Prostate gland (tissue), 2 donors: ENCODE results near the gene ENTPD8. TPM values are rescaled to one million over a fixed set of nuclear protein-coding genes. Genes with fewer than 3 reads are reported as not detected.

ENCODE experiments used
- DNase-seq: peaks from one replicate; pipeline ENCODE4 v3.0.0-alpha.2; 2019; ENCODE audit warnings: low spot score
- H3K27ac ChIP-seq, 2 donors: fragments of 200-600 bp; sonication (generic); 2 replicates each; pipeline ENCODE4 v1.5.1; 2017 to 2019
- H3K27me3 ChIP-seq: fragments of 200-600 bp; sonication (generic); replicated peaks from 2 replicates; pipeline ENCODE4 v1.5.1; 2019; ENCODE audit not compliant: insufficient read depth
- H3K36me3 ChIP-seq, 2 donors: fragments of 200-600 bp; sonication (generic); 1 replicate in 1 of 2; 2 replicates in 1 of 2; pipeline versions ENCODE4 v1.5.1 to v1.8.1; 2017 to 2019
- H3K4me1 ChIP-seq: fragments of 200-600 bp; sonication (generic); replicated peaks from 2 replicates; pipeline ENCODE4 v1.5.1; 2019
- H3K4me3 ChIP-seq, 2 donors: fragments of 200-600 bp; sonication (generic); 2 replicates each; pipeline ENCODE4 v1.5.1; 2017 to 2019
- H3K9me3 ChIP-seq: fragments of 200-600 bp; sonication (generic); 2 replicates; pipeline ENCODE4 v1.5.1; 2017
- POLR2A ChIP-seq: fragments of 450-650 bp; IDR thresholded peaks from one replicate; pipeline ENCODE4 v1.6.1; 2016; ENCODE audit warnings: antibody characterized with exemption, mild to moderate bottlenecking
- POLR2AphosphoS5 ChIP-seq: sonication (generic); formaldehyde crosslinking; IDR thresholded peaks from one replicate; pipeline ENCODE4 v1.6.1; 2017; ENCODE audit warnings: antibody characterized with exemption
- WGBS: methylation state at CpG from one replicate; pipeline ENCODE4 v1.1.5; 2018; 5-methylcytosine and 5-hydroxymethylcytosine counted together
- intact Hi-C: fragments of 100-400 bp; cut with DNase I; formaldehyde crosslinking; loops from one replicate; pipeline ENCODE4 v1.14.2; 2022
- total RNA-seq, 2 donors: library from RNA; depleted of rRNA; stranded (reverse); fragments of >200 nt; gene quantifications; one replicate each; pipeline ENCODE4 v1.1.0, GENCODE V29; 2016
- TF ChIP-seq, protein P1 (sequence below), 4 experiments: fragments of 200-600 bp in 2 of 4; fragments of 450-650 bp in 2 of 4; sonication (generic) in 2 of 4; IDR thresholded peaks; 1 replicate in 3 of 4; 2 replicates in 1 of 4; pipeline ENCODE4 v1.5.1; 2016 to 2019; ENCODE audit warnings: antibody characterized with exemption in 4 of 4, mild to moderate bottlenecking in 2 of 4, moderate library complexity in 2 of 4

ENTPD8 gene
- total RNA-seq, 2 donors from 2014 or later, result 1.8 TPM

DNA sequence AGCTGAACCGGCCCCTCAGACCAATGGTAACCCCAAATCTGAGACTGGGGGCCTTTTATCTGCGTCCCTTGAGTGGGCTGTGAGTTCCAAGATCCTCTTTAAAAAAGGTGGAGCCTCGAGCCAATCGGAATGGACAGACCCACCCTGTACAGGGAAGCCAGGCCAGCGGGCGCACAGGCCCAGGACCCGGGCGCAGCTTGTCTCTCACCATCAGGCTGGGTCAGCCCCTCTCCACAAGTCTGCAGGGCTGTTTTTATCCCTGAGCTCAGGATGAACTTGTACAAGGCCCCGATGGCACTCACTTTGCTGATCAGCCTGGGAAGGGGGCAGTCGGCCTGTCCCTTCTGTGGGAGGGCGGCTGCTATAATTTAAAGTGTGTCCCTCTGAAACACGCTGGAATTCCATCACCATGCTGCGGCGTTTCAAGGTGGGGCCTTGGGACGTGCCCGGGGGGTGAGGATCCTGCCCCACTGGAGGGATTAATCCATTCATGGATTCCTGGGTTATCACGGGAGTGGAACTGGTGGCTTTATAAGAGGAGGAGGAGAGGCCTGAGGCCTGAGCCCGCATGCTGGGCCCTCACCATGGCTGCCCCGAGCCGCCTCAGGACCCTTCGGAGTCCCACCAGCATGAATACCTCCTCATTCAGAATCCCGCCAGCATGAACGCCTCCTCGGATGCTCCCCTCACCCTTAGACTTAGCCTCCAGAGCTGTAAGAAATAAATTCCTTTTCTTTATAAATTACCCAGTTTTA, 32.3 kb downstream of the ENTPD8 start:
- Histone ChIP-seq H3K4me1 (no peaks in the 10 kb centered on the region), H3K36me3 (no peaks in the 10 kb centered on the region)

DNA sequence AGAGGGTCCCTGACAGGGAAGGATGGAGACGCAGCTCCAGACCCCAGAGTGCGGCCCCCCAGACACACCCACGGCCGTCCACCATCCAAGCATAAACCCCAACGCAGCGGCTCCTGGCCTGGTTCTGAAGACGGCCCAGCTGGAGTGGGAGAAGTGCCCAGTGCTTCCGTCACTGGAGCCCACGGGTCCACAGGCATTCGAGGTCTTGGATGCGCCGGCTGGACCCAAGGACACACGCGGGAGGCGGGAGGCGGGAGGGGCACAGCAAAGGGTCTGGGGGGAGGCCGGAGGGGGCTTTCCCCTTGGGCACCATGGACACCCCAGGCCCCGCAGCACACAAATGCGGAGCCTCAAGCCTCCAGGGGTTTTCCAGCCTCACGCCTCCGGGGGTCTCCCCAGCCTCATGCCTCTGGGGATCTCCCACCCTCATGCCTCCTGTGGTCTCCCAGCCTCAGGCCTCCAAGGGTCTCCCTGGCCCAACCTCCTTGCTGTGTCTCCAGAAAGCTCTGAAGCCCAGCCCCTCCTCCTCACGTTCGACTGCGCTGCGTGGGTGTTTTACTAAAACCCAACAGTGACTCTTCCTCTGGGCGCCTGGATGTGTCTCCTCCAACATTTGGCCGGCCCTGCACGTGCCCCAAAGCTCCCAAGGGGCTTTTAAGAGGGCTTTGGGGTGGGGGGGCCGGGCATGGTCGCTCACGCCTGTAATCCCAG, 33.4 kb downstream of the ENTPD8 start:
- intact Hi-C loops, result loop anchor here (10.0 kb wide), 1 partner anchor 113 kb away; no protein-coding TSS in a partner anchor
- 58% methylated on average over 31 of the region's 31 CpGs for WGBS
- H3K27ac ChIP-seq, result peak overlapping the region in 1 of 2 donors; percentile 48

More for the DNA sequence above, 32.3 kb downstream of the ENTPD8 start:
- no peak overlapping the region for H3K27ac ChIP-seq
- no peaks in the 10 kb centered on the region for H3K9me3 ChIP-seq
- no peak overlapping the region for H3K4me3 ChIP-seq
- H3K27me3 ChIP-seq, result no peaks in the 10 kb centered on the region
- WGBS, result 93% methylated on average over 24 of the region's 24 CpGs
- DNase-seq, result no peak
- no peak for TF ChIP-seq POLR2A
- TF ChIP-seq POLR2AphosphoS5, result no peak
- intact Hi-C loops, result loop anchor here (10.0 kb wide), 1 partner anchor 114 kb away; no protein-coding TSS in a partner anchor

DNA sequence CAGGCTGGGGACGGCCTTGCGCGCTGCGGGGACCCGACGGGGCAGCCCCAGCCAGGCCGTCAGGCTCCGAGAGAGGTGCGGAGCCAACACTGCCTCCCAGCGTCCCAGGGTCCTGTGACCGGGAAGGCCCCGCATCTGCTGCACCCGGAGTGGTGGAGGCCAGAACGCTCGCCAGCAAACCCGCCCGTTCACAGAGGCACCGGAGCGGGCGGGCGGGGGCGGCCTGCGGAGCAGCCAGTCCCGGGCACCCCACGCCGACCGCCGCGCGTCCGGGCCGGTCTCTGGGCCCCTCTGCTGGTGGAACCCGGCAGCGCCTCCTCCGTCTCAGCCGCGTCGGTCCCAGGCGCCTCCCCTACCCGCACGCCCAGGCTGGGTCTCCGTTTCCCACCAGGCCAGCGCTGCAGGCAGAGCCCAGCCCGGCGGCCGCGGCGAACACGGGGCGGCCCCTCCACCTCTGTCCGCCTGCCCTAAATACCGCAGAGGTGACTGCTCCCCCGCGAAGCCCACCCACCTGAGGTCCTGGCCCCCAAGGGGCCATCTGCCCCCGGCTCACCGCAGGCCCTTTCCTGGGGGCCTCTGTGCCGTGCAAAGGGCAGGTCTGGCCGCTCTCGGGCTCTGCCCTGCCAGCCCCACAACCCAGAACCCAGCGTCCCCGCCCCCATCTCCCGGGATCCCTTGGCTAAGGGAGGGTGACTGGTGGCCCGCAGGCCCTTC, 34.1 kb downstream of the ENTPD8 start:
- TF ChIP-seq POLR2A, result no peak
- TF ChIP-seq, protein P1, sequence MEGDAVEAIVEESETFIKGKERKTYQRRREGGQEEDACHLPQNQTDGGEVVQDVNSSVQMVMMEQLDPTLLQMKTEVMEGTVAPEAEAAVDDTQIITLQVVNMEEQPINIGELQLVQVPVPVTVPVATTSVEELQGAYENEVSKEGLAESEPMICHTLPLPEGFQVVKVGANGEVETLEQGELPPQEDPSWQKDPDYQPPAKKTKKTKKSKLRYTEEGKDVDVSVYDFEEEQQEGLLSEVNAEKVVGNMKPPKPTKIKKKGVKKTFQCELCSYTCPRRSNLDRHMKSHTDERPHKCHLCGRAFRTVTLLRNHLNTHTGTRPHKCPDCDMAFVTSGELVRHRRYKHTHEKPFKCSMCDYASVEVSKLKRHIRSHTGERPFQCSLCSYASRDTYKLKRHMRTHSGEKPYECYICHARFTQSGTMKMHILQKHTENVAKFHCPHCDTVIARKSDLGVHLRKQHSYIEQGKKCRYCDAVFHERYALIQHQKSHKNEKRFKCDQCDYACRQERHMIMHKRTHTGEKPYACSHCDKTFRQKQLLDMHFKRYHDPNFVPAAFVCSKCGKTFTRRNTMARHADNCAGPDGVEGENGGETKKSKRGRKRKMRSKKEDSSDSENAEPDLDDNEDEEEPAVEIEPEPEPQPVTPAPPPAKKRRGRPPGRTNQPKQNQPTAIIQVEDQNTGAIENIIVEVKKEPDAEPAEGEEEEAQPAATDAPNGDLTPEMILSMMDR (IDR thresholded peaks at IDR 0.05), result peak; percentile 64 to 96 (median 82)
- peak; percentile 53 for DNase-seq
- no peaks in the 10 kb centered on the region for H3K27me3 ChIP-seq
- H3K4me3 ChIP-seq, result peak overlapping the region; percentile 20 to 24
- no peaks in the 10 kb centered on the region for H3K9me3 ChIP-seq
- intact Hi-C loops, result loop anchor here (10.0 kb wide), 1 partner anchor 112 kb away; no protein-coding TSS in a partner anchor
- no peaks in the 10 kb centered on the region for H3K4me1 ChIP-seq
- WGBS, result 5% methylated on average over 45 of the region's 63 CpGs
- peak overlapping the region; percentile 42 to 48 for H3K27ac ChIP-seq
- H3K36me3 ChIP-seq, result no peaks in the 10 kb centered on the region

More for the DNA sequence above, 33.4 kb downstream of the ENTPD8 start:
- no peak for DNase-seq
- H3K4me1 ChIP-seq, result no peaks in the 10 kb centered on the region
- no peaks in the 10 kb centered on the region for H3K9me3 ChIP-seq
- H3K4me3 ChIP-seq, result peak overlapping the region; percentile 20 to 24
- TF ChIP-seq, protein P1 (IDR thresholded peaks at IDR 0.05), result no peak
- TF ChIP-seq POLR2A (no peak), POLR2AphosphoS5 (no peak)
- no peaks in the 10 kb centered on the region for H3K27me3 ChIP-seq
- no peaks in the 10 kb centered on the region for H3K36me3 ChIP-seq

DNA sequence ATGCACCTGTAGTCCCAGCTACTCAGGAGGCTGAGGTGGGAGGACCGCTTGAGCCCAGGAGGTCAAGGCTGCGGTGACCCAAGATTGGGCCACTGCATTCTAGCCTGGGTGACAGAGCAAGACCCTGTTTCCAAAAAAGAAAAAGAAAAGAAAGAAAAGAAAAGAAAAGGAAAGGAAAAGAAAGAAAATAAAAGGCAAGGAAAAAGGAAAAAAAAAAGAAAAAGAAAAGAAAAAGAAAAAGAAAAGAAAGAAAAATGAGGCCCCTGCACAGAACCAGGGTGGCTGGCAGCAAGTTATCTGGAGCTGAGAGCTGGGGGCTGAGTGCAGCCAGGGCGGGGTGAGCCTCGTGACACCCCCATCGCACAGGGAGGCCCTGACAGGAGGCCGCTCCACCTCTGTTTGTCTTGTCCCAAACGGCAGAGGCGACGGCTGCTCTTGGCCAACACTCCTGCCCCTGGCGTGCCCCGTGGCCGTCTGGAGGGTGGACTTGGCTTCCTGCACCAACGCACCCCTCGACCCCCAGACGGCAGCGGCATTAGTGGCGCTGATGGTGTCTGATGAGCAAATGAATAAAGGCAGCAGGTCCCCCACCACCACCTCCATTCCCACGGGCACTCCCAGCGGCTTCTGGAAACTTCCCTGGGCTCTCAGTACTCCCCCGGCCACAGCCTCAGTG, 34.9 kb downstream of the ENTPD8 start:
- no peaks in the 10 kb centered on the region for H3K27me3 ChIP-seq
- H3K27ac ChIP-seq, result peak overlapping the region; percentile 42 to 48
- intact Hi-C loops, result loop anchor here (10.0 kb wide), 1 partner anchor 111 kb away; no protein-coding TSS in a partner anchor
- H3K4me1 ChIP-seq, result no peaks in the 10 kb centered on the region
- TF ChIP-seq POLR2AphosphoS5 (no peak), POLR2A (no peak)
- TF ChIP-seq, protein P1 (IDR thresholded peaks at IDR 0.05), result no peak
- no peaks in the 10 kb centered on the region for H3K9me3 ChIP-seq
- H3K4me3 ChIP-seq, result peak overlapping the region; percentile 20 to 24
- H3K36me3 ChIP-seq, result no peaks in the 10 kb centered on the region
- WGBS, result 42% methylated on average over 19 of the region's 20 CpGs
- no peak for DNase-seq
